GM21619 (cell line): ENCODE results near the gene SERTAD1.
A peak's percentile ranks its signal among the peaks of the same experiment; 100 is the strongest.
"Not testable (repeated sequence)": the region's sequence is repeated elsewhere in the genome, so short reads cannot be mapped to it uniquely, and the experiment has no call there.

Experiments used
- ATAC-seq: cut with Tn5 transposase; IDR thresholded peaks from one replicate; pipeline ENCODE4 v1.9.1; 2021; ENCODE audit not compliant: unreplicated experiment

SERTAD1 gene

GRCh38 chr19:40422748-40423566 is 2.8 kb downstream of the SERTAD1 start:
- no peak for ATAC-seq

GRCh38 chr19:40421993-40422747 is 3.6 kb downstream of the SERTAD1 start:
- no peak for ATAC-seq

- peak; percentile 40 for ATAC-seq
Observed at GRCh38 chr19:40420766-40421765, 4.7 kb downstream of the SERTAD1 start.

GRCh38 chr19:40420451-40420765 is 5.4 kb downstream of the SERTAD1 start:
- ATAC-seq = no peak

GRCh38 chr19:40419780-40420179 is 6.0 kb downstream of the SERTAD1 start:
- no peak for ATAC-seq

GRCh38 chr19:40419066-40419612 is 6.7 kb downstream of the SERTAD1 start:
- no peak for ATAC-seq

- ATAC-seq = no peak
Observed at GRCh38 chr19:40418040-40418439, 7.8 kb downstream of the SERTAD1 start.

- no peak for ATAC-seq
Observed at GRCh38 chr19:40417643-40417981, 8.2 kb downstream of the SERTAD1 start.

GRCh38 chr19:40416918-40417642 is 8.7 kb downstream of the SERTAD1 start:
- no peak for ATAC-seq

GRCh38 chr19:40415768-40416167 is 10.0 kb downstream of the SERTAD1 start:
- ATAC-seq = no peak

- no peak for ATAC-seq
Observed at GRCh38 chr19:40414542-40415535, 11.0 kb downstream of the SERTAD1 start.

GRCh38 chr19:40413291-40413845 is 12.4 kb downstream of the SERTAD1 start, which contains the start of gene PRX:
TSS of gene PRX (minus strand) at chr19:40413378. CDS start at chr19:40407932, 5,446 bp downstream.
- no peak for ATAC-seq

- ATAC-seq = no peak
Observed at GRCh38 chr19:40412866-40413265, 12.9 kb downstream of the SERTAD1 start.

- no peak for ATAC-seq
Observed at GRCh38 chr19:40411958-40412499, 13.8 kb downstream of the SERTAD1 start.

- ATAC-seq = no peak
Observed at GRCh38 chr19:40411125-40411842, 14.5 kb downstream of the SERTAD1 start.

- no peak for ATAC-seq
Observed at GRCh38 chr19:40410030-40410389, 15.8 kb downstream of the SERTAD1 start.

GRCh38 chr19:40408598-40408925 is 17.2 kb downstream of the SERTAD1 start:
- not testable (repeated sequence) for ATAC-seq
